ENCODE data around the gene ELL.

Gene ELL

GRCh38 chr19:18496980-18497256, 25.0 kb downstream of the ELL start:
- TF ChIP-seq EP300 (IDR thresholded peaks at IDR 0.05; ENCODE audit: borderline replicate concordance) = no peak
- TF ChIP-seq TAF1 (IDR thresholded peaks at IDR 0.05; ENCODE audit: low read depth) = no peak
- TF ChIP-seq MAX (IDR thresholded peaks at IDR 0.05) = no peak
- TF ChIP-seq EGR1 (IDR thresholded peaks at IDR 0.05) = no peak
- TF ChIP-seq REST (IDR thresholded peaks at IDR 0.05; ENCODE audit: low read depth) = no peak
- no peak for TF ChIP-seq FOXM1 (IDR thresholded peaks at IDR 0.05; ENCODE audit: borderline replicate concordance, low read depth)
- TF ChIP-seq TCF12 (IDR thresholded peaks at IDR 0.05; ENCODE audit: low read depth) = no peak
- no peak for TF ChIP-seq USF1 (IDR thresholded peaks at IDR 0.05)
- no peak for TF ChIP-seq TEAD4 (IDR thresholded peaks at IDR 0.05)

- peak; percentile 17; the same call in 1 of the 2 replicates for TF ChIP-seq RAD21 (IDR thresholded peaks at IDR 0.05; ENCODE audit: low read depth)
- TF ChIP-seq MAX (IDR thresholded peaks at IDR 0.05) = 0 out of 2 replicates have a peak, but pooled peaks have one; percentile 39
- TF ChIP-seq EP300 (IDR thresholded peaks at IDR 0.05; ENCODE audit: borderline replicate concordance) = no peak
- TF ChIP-seq TEAD4 (IDR thresholded peaks at IDR 0.05) = no peak
- peak; percentile 42; the same call in 1 of the 2 replicates for TF ChIP-seq REST (IDR thresholded peaks at IDR 0.05; ENCODE audit: low read depth)
- TF ChIP-seq NFIC (IDR thresholded peaks at IDR 0.05) = peak; percentile 92
Observed at GRCh38 chr19:18496167-18496979, 25.5 kb downstream of the ELL start.

- no peak for TF ChIP-seq REST (IDR thresholded peaks at IDR 0.05; ENCODE audit: low read depth)
- no peak for TF ChIP-seq NFIC (IDR thresholded peaks at IDR 0.05)
- no peak for TF ChIP-seq TCF12 (IDR thresholded peaks at IDR 0.05; ENCODE audit: low read depth)
- no peak for TF ChIP-seq EP300 (IDR thresholded peaks at IDR 0.05; ENCODE audit: borderline replicate concordance)
- no peak for TF ChIP-seq MAX (IDR thresholded peaks at IDR 0.05)
- TF ChIP-seq CEBPB (IDR thresholded peaks at IDR 0.05) = no peak
- TF ChIP-seq ZBTB7A (IDR thresholded peaks at IDR 0.05; ENCODE audit: low read depth) = no peak
- TF ChIP-seq CREB1 (IDR thresholded peaks at IDR 0.05; ENCODE audit: low read depth) = no peak
- no peak for TF ChIP-seq TEAD4 (IDR thresholded peaks at IDR 0.05)
- no peak for TF ChIP-seq RAD21 (IDR thresholded peaks at IDR 0.05; ENCODE audit: low read depth)
- TF ChIP-seq TAF1 (IDR thresholded peaks at IDR 0.05; ENCODE audit: low read depth) = no peak
- TF ChIP-seq YY1 (IDR thresholded peaks at IDR 0.05; ENCODE audit: low read depth) = no peak
- no peak for TF ChIP-seq FOXM1 (IDR thresholded peaks at IDR 0.05; ENCODE audit: borderline replicate concordance, low read depth)
- TF ChIP-seq USF1 (IDR thresholded peaks at IDR 0.05) = no peak
- no peak for TF ChIP-seq EGR1 (IDR thresholded peaks at IDR 0.05)
Observed at GRCh38 chr19:18495204-18495911, 26.5 kb downstream of the ELL start.

- TF ChIP-seq CREB1 (IDR thresholded peaks at IDR 0.05; ENCODE audit: low read depth) = no peak
- no peak for TF ChIP-seq ZBTB7A (IDR thresholded peaks at IDR 0.05; ENCODE audit: low read depth)
- no peak for TF ChIP-seq EGR1 (IDR thresholded peaks at IDR 0.05)
- no peak for TF ChIP-seq FOXM1 (IDR thresholded peaks at IDR 0.05; ENCODE audit: borderline replicate concordance, low read depth)
Observed at GRCh38 chr19:18494267-18494607, 27.6 kb downstream of the ELL start.

All from Ishikawa (cell line).